Stimulated activated naive CD8-positive, alpha-beta T cell treated with anti-CD3 and anti-CD28 coated beads, Interleukin-15, amount 100 ng/mL, for 72 hours (primary cell): ENCODE results near the gene SCN9A.
"Not testable (repeated sequence)": the region's sequence is repeated elsewhere in the genome, so short reads cannot be mapped to it uniquely, and the experiment has no call there.

ENCODE experiments used
- ATAC-seq: fragments of 150-1000 bp; cut with Tn5 transposase; 2 replicates; pipeline ENCODE4 v1.10.0; 2021; ENCODE audit warnings: mild to moderate bottlenecking, moderate library complexity
- DNase-seq, 2 donors: peaks; one replicate each; pipeline ENCODE4 v3.0.0; 2021 to 2022
- H3K27ac Mint-ChIP-seq, 2 donors: one replicate each; pipeline ENCODE4 v1.8.0; 2022; ENCODE audit warnings: mild to moderate bottlenecking in 2 of 2, mixed read lengths in 2 of 2, moderate library complexity in 2 of 2
- H3K27me3 Mint-ChIP-seq: one replicate; pipeline ENCODE4 v1.8.0; 2022; ENCODE audit warnings: mixed read lengths
- H3K4me1 Mint-ChIP-seq: one replicate; pipeline ENCODE4 v1.8.0; 2022; ENCODE audit warnings: mild to moderate bottlenecking, mixed read lengths
- H3K4me3 Mint-ChIP-seq, 2 donors: one replicate each; pipeline ENCODE4 v1.8.0; 2022; ENCODE audit warnings: mild to moderate bottlenecking in 2 of 2, mixed read lengths in 2 of 2, moderate library complexity in 1 of 2
- H3K9me3 Mint-ChIP-seq, 2 donors: one replicate each; pipeline ENCODE4 v1.8.0; 2022; ENCODE audit warnings: mixed read lengths in 2 of 2

Gene SCN9A

GRCh38 chr2:166249318-166249717 lies 126.4 kb downstream of the SCN9A start:
- ATAC-seq (no peak), DNase-seq (no peak)

DNA sequence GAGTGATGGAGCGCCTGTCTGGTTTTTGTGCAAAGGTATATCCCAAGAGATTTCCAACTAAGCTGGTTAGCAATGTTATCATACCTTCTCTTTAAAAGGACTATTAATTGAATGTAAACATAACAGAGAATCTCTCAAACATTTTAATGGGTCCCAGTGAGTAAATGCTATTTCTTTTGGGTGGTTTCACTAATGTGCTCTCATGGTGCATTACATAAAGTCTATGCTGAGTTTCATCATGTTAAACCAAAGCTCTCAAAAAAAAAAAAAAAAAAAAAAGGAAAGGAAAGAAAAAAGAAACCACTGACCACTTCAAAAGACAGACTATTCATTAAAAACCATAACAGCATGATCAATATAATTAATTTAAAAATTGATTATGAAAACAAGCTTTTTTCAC lies 128.8 kb downstream of the SCN9A start:
- no peak for ATAC-seq
- H3K27me3 Mint-ChIP-seq: no peaks in the 10 kb centered on the region

More at GRCh38 chr2:166249318-166249717, 126.4 kb downstream of the SCN9A start:
- Mint-ChIP-seq H3K27ac (no peak overlapping the region), H3K4me3 (no peak overlapping the region), H3K27me3 (no peaks in the 10 kb centered on the region), H3K9me3 (peaks cover 0 to 4% of the 10 kb centered on the region in 2 donors), H3K4me1 (no peaks in the 10 kb centered on the region)

GRCh38 chr2:166242309-166242708 lies 133.4 kb downstream of the SCN9A start:
- H3K4me1 Mint-ChIP-seq: no peaks in the 10 kb centered on the region
- no peak for ATAC-seq
- no peak overlapping the region for H3K4me3 Mint-ChIP-seq
- no peak overlapping the region for H3K27ac Mint-ChIP-seq
- DNase-seq: no peak
- H3K27me3 Mint-ChIP-seq: no peaks in the 10 kb centered on the region
- H3K9me3 Mint-ChIP-seq: no peaks in the 10 kb centered on the region

More for the DNA sequence above, 128.8 kb downstream of the SCN9A start:
- DNase-seq: no peak
- H3K4me1 Mint-ChIP-seq: no peaks in the 10 kb centered on the region
- H3K27ac Mint-ChIP-seq: no peak overlapping the region
- H3K4me3 Mint-ChIP-seq: no peak overlapping the region
- peaks cover 0 to 4% of the 10 kb centered on the region in 2 donors for H3K9me3 Mint-ChIP-seq

- H3K27me3 Mint-ChIP-seq: no peaks in the 10 kb centered on the region
- no peaks in the 10 kb centered on the region for H3K9me3 Mint-ChIP-seq
- ATAC-seq (no peak), DNase-seq (no peak)
- H3K4me1 Mint-ChIP-seq: no peaks in the 10 kb centered on the region
- no peak overlapping the region for H3K4me3 Mint-ChIP-seq
- no peak overlapping the region for H3K27ac Mint-ChIP-seq
Measured at GRCh38 chr2:166240387-166241313, 135.1 kb downstream of the SCN9A start.

- H3K9me3 Mint-ChIP-seq: no peaks in the 10 kb centered on the region
- ATAC-seq (no peak), DNase-seq (no peak)
- no peak overlapping the region for H3K4me3 Mint-ChIP-seq
- H3K27ac Mint-ChIP-seq: no peak overlapping the region
- no peaks in the 10 kb centered on the region for H3K27me3 Mint-ChIP-seq
- H3K4me1 Mint-ChIP-seq: no peaks in the 10 kb centered on the region
Measured at GRCh38 chr2:166239548-166239947, 136.2 kb downstream of the SCN9A start.

DNA sequence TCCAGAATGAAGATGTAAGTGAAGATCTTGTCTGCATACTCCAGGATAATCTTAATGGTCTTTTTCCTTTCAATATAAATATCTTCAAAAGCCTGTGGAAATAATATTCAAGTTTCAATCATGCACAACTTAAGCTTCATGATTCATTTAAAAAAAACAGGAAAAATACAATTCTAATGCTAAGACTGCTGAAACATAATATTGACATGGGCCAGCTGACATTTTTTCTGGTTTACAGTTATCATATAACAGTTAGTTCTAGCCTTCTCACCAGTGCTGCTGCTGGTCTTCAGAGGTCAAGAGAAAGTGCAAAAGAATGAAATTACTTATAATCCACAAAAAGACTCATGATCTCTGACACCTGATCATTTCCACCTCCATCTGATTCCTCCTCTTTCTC lies 137.6 kb downstream of the SCN9A start:
- Mint-ChIP-seq H3K27me3 (no peaks in the 10 kb centered on the region), H3K4me1 (no peaks in the 10 kb centered on the region), H3K9me3 (no peaks in the 10 kb centered on the region), H3K27ac (no peak overlapping the region), H3K4me3 (no peak overlapping the region)
- DNase-seq: no peak
- ATAC-seq: no peak

GRCh38 chr2:166234112-166234846 lies 141.5 kb downstream of the SCN9A start:
- no peak overlapping the region for H3K4me3 Mint-ChIP-seq

DNA sequence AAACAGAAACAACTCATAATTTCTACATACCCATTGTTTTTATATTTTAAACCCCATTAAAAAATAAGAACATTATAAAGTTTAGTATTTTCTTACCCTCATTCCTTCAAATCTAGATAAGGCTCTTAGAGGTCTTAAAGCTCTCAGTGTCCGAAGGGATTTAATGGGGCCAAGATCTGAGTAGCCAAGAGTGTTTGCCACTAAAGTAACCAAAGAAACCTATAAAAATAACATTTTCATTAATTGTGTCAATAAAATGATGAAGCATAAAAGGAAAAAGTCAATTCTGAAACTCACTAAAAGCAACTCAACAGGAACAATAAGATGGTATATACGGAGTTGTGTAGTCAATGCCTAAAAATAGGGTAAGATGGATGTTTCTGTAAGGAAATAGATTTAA lies 142.5 kb downstream of the SCN9A start:
- DNase-seq (no peak), ATAC-seq (no peak)
- no peaks in the 10 kb centered on the region for H3K27me3 Mint-ChIP-seq
- H3K27ac Mint-ChIP-seq: no peak overlapping the region
- H3K4me3 Mint-ChIP-seq: no peak overlapping the region
- no peaks in the 10 kb centered on the region for H3K9me3 Mint-ChIP-seq
- H3K4me1 Mint-ChIP-seq: no peaks in the 10 kb centered on the region

More at GRCh38 chr2:166234112-166234846, 141.5 kb downstream of the SCN9A start:
- DNase-seq: no peak
- no peaks in the 10 kb centered on the region for H3K4me1 Mint-ChIP-seq
- ATAC-seq: no peak
- H3K27ac Mint-ChIP-seq: no peak overlapping the region
- no peaks in the 10 kb centered on the region for H3K27me3 Mint-ChIP-seq
- H3K9me3 Mint-ChIP-seq: no peaks in the 10 kb centered on the region

DNA sequence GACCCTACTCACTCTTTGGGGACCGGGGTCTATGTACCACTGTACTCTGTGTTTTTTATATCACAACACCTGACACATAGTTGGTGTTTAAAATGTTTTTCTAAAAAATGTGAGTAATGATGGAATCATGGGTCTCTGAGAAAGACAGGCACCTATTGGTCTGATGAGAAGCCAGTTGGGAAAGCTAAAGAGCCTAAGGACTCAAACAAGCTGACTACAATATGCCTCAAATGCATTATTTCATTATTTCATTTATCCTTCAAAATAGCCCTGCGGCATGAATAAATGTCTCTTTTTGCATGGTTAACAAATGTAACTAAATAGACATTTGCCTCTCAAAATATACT lies 145.0 kb downstream of the SCN9A start:
- H3K27me3 Mint-ChIP-seq: no peaks in the 10 kb centered on the region
- no peaks in the 10 kb centered on the region for H3K4me1 Mint-ChIP-seq
- no peak overlapping the region for H3K4me3 Mint-ChIP-seq
- H3K9me3 Mint-ChIP-seq: no peaks in the 10 kb centered on the region
- no peak overlapping the region for H3K27ac Mint-ChIP-seq
- DNase-seq (no peak), ATAC-seq (no peak)

GRCh38 chr2:166230024-166230723 lies 145.6 kb downstream of the SCN9A start:
- Mint-ChIP-seq H3K9me3 (no peaks in the 10 kb centered on the region), H3K4me3 (no peak overlapping the region), H3K4me1 (no peaks in the 10 kb centered on the region), H3K27ac (no peak overlapping the region), H3K27me3 (no peaks in the 10 kb centered on the region)
- no peak for DNase-seq
- no peak for ATAC-seq

GRCh38 chr2:166229678-166230023 lies 146.1 kb downstream of the SCN9A start:
- ATAC-seq (no peak), DNase-seq (no peak)
- no peak overlapping the region for H3K4me3 Mint-ChIP-seq
- no peaks in the 10 kb centered on the region for H3K9me3 Mint-ChIP-seq
- no peaks in the 10 kb centered on the region for H3K4me1 Mint-ChIP-seq
- no peaks in the 10 kb centered on the region for H3K27me3 Mint-ChIP-seq
- H3K27ac Mint-ChIP-seq: no peak overlapping the region

DNA sequence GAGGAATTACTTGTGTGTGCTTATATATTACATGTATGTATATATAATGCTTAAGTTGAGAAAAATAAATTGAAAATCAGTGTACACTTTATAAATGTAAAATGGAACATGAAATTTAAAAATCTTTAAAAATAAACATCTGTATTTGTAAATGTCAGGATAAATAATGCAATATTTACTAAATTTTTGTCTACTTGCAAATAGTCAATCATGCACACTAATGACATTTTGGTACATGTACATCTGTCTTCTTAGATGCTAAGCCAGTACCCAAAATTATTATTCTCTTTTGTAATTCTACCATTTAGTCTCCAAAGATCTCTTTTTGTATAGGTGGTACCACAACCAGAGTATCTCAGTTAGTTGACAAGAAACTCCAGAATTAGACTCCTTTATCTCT lies 151.5 kb downstream of the SCN9A start:
- DNase-seq (no peak), ATAC-seq (no peak)
- H3K27me3 Mint-ChIP-seq: no peaks in the 10 kb centered on the region
- peaks cover 0 to 5% of the 10 kb centered on the region in 2 donors for H3K9me3 Mint-ChIP-seq
- no peak overlapping the region for H3K4me3 Mint-ChIP-seq
- no peak overlapping the region for H3K27ac Mint-ChIP-seq
- H3K4me1 Mint-ChIP-seq: no peaks in the 10 kb centered on the region

DNA sequence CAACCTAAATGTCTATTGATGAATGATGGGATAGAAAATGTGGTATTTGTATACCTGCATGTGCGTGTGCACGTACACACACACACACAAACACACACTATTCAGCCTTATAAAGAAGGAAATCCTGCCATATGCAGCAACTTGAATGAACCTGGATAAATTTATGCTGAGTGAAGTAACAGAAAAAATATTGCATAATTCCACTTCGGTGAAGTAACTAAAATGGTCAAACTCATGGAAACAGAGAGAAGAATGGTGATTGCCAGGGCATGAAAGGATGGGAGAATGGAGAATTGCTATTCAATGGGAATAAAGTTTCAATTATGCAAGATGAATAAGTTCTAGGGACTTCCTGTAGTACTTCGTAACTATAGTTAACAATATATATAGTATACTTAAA lies 152.4 kb downstream of the SCN9A start:
- DNase-seq: no peak
- Mint-ChIP-seq H3K4me3 (no peak overlapping the region), H3K27me3 (no peaks in the 10 kb centered on the region), H3K27ac (no peak overlapping the region), H3K9me3 (peaks cover 0 to 5% of the 10 kb centered on the region in 2 donors), H3K4me1 (no peaks in the 10 kb centered on the region)
- ATAC-seq: no peak

DNA sequence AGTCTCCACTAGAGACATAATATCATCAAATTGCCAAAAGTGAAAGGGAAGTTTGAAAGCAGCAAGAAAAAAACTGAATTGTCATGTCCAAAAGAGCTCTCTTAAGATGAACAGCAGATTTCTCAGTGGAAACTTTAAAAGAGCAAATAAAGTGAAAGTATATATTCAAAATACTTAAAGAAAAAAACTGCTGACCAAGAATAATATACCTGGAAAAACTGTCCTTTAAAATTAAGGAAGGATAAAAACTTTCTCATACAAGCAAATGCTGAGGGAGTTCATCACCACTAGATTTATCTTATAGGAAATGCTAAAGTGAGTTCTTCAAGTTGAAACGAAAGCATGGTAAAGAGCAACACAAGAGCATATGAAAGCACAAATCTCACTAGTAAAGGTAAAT lies 164.7 kb downstream of the SCN9A start:
- Mint-ChIP-seq H3K4me3 (no peak overlapping the region), H3K27me3 (no peaks in the 10 kb centered on the region), H3K9me3 (peaks cover 20 to 23% of the 10 kb centered on the region in 2 donors), H3K27ac (no peak overlapping the region), H3K4me1 (no peaks in the 10 kb centered on the region)
- no peak for DNase-seq
- ATAC-seq: no peak

- H3K27me3 Mint-ChIP-seq, H3K27ac Mint-ChIP-seq, ATAC-seq, DNase-seq, H3K4me1 Mint-ChIP-seq, H3K4me3 Mint-ChIP-seq: not testable (repeated sequence)
- H3K9me3 Mint-ChIP-seq: peaks cover 17 to 21% of the 10 kb centered on the region in 2 donors
Measured at GRCh38 chr2:166209944-166210343, 165.8 kb downstream of the SCN9A start.

DNA sequence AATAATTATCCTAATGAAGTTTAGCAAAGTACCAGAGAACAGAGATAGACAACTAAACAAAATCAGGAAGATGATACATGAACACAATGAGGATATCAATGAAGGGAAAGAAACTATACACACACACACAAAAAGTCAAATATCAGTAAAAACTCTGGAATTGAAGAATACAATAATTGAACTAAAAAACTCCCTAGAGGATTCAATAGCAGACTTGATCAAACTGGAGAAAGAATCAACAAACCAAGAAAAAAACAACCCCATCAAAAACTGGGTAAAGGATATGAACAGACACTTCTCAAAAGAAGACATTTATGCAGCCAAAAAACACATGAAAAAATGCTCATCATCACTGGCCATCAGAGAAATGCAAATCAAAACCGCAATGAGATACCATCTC lies 166.4 kb downstream of the SCN9A start:
- H3K4me1 Mint-ChIP-seq, H3K27me3 Mint-ChIP-seq, ATAC-seq, H3K4me3 Mint-ChIP-seq, DNase-seq, H3K27ac Mint-ChIP-seq: not testable (repeated sequence)
- H3K9me3 Mint-ChIP-seq: peaks cover 12 to 17% of the 10 kb centered on the region in 2 donors
